NCI-H2107 treated with DMSO at 0.1 percent for 48 hours (cell line): ENCODE data around the gene FBXO5.
"Not testable (repeated sequence)": the region's sequence is repeated elsewhere in the genome, so short reads cannot be mapped to it uniquely, and the experiment has no call there.

Experiments used
- DNase-seq: peaks from one replicate; lab custom pipeline; 2025; ENCODE audit not compliant: unreplicated experiment; lab: John Stamatoyannopoulos, UW

The FBXO5 gene, protein sequence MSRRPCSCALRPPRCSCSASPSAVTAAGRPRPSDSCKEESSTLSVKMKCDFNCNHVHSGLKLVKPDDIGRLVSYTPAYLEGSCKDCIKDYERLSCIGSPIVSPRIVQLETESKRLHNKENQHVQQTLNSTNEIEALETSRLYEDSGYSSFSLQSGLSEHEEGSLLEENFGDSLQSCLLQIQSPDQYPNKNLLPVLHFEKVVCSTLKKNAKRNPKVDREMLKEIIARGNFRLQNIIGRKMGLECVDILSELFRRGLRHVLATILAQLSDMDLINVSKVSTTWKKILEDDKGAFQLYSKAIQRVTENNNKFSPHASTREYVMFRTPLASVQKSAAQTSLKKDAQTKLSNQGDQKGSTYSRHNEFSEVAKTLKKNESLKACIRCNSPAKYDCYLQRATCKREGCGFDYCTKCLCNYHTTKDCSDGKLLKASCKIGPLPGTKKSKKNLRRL

DNA sequence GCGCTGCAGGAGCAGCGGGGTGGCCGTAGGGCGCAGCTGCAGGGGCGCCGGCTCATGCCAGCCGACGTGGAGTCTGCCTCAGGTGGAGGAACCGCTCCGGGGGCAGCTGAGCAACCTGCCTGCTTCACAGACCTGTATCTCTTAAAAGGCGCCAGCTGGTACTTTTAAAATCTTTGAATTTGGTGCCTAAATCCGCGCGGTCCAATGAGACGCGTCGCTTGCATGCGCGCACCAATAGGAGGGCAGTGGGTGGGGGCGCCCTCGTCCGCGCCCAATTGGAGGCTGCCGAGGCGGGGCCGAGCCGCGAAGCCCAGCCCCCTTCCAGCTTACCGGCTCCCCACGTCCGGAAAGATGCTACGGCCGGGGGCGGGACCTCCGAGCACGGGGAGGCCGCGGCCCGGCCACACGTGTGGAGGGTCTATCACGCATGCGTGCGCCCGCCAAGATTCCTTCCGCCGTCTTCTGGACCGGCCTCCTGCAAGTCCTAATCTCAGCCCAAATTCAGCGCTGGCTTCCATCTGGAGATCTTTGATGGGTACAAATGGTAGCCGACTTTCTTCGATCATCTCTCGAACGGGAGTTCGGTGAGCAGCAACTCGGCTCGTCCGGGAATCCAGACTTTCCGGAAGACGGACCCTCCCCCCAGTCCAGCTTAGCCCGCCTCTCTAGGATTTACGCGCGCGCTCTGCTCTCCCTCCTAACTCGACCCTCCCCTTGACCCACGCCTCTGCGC, at the start of gene FBXO5:
FBXO5 (minus strand) TSS at position 138 of the 733 bp plus-strand sequence; CDS start at position 56, 82 bp downstream.
- peak; percentile 88 for DNase-seq

DNA sequence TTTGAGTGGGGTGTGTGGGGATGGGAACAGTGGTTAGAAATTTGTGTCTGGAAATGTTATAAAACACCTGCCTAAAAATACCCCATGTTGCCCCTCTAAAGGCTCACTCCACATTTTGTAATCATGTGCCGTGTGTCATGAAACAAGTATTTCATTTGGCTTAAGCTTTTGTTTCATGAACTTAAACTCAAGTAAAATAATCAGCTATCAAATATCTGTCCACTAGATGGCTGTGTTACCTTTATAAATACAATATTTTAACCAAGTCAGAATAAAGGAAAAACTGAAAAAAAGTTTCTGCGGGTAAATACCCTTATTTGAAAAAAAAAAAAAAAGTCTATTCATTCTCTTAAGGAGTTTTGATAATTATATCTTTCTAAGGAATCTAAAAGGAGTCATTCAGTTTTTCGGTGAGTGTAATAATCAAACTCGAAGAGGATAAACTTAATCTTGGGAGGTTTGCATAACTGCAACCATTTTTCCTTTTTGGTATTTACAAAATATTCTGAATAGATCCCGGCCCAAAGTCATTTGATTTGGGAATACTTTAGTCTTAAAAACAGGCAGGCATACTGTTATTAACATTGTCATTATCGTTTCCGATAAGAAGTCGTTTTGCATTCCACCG, 49.5 kb upstream of the FBXO5 start:
- peak; percentile 19 for DNase-seq

- peak; percentile 4 for DNase-seq
Measured at GRCh38 chr6:153031335-153031955, 48.6 kb upstream of the FBXO5 start.

GRCh38 chr6:153028963-153029362, 46.1 kb upstream of the FBXO5 start:
- no peak for DNase-seq

- DNase-seq = no peak
Measured at GRCh38 chr6:153028286-153028685, 45.4 kb upstream of the FBXO5 start.

DNA sequence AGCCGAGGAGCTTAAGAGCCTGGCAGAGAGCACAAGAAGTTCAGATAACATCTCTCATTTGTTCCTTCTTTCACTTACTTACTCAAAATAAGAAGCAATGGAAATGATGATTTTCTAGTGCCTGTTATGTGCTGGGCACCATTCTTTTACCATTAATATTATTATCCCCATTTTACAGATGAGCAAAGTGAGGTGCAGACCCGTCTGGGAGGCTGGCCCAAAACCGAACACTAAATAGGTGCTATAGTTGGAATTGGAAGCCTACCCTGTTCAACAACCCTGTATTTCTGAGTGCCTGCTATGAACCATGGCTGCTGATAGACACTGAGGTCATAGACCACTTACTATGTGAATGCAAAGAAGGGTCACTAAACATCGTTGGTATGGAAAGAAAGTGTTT, 44.6 kb upstream of the FBXO5 start:
- no peak for DNase-seq

DNA sequence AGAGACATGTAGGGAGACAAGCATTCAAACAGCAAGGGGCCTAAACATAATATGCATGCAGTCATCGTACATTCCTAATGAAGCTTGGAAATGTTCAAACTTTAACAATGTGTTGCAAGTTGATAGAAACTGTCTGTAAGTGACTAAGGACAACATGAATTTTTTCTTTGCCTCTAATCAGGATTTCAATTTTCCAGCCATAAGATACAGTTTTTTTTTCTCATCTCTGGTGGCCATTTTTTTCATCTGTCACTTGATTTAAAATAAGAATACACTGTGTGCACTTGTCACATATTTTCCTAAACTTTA, 41.8 kb upstream of the FBXO5 start:
- DNase-seq = no peak

GRCh38 chr6:153023977-153024708, 41.3 kb upstream of the FBXO5 start:
- peak; percentile 59 for DNase-seq

- DNase-seq = no peak
Measured at GRCh38 chr6:153018355-153018754, 35.5 kb upstream of the FBXO5 start.

- DNase-seq = no peak
Measured at GRCh38 chr6:153016846-153017245, 34.0 kb upstream of the FBXO5 start.

DNA sequence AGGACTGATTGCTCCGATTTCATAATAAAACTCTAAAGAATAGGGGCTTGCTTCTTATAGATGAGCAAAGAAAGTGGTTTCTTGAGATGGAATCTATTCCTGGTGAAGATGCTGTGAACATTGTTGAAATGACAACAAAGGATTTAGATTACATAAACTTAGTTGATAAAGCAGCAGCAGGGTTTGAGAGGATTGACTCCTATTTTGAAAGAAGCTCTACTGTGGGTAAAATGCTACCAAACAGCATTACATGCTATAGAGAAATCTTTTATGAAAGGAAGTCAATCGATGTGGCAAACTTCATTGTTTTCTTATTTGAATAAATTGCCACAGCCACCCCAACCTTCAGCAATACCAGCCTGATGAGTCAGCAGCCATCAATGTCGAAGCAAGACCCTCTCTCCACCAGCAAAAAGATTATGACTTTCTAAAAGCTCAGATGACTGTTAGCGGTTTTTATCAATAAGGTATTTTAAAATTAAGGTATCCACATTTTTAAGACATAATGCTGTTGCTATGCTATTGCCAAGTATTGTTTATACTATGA, 32.3 kb upstream of the FBXO5 start:
- DNase-seq = no peak

DNA sequence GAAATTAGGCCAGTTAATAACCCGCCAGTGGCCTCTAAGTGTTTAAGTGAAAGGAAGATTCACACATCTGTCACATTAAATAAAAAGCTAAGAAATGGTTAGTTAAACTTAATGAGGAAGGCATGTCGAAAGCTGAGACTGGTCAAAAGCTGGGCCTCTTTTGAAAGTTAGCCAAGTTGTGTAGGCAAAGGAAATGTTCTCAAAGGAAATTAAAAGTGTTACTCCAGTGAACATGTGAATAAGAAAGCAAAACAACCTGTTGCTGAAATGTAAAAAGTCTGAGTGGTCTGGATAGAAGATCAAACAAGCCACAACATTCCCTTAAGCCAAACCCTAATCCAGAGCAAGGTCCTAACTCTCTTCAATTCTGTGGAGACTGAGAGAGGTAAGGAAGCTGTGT, 30.6 kb upstream of the FBXO5 start:
- no peak for DNase-seq

- no peak for DNase-seq
Measured at GRCh38 chr6:153012856-153013255, 30.0 kb upstream of the FBXO5 start.

DNA sequence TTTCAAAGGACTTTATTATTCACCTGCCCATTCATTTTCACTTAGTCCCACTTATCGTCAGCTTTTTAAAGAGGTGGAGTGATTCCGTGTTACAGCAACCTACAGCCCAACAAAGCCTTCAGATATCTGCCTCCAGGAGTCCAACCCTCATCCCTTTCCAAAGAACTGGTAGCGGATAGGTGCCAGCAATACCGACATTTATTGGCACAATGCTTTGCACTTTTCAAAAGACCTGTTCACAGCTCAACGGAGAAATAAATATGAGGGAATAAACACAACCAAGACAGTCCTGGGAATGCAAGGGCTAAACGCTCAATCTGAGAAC, 20.5 kb upstream of the FBXO5 start:
- no peak for DNase-seq

- peak; percentile 82 for DNase-seq
Measured at GRCh38 chr6:153002613-153003365, 19.9 kb upstream of the FBXO5 start, which contains the start of gene MTRF1L. MTRF1L (minus strand) TSS chr6:153002709; CDS start chr6:153002685, 24 bp downstream.

DNA sequence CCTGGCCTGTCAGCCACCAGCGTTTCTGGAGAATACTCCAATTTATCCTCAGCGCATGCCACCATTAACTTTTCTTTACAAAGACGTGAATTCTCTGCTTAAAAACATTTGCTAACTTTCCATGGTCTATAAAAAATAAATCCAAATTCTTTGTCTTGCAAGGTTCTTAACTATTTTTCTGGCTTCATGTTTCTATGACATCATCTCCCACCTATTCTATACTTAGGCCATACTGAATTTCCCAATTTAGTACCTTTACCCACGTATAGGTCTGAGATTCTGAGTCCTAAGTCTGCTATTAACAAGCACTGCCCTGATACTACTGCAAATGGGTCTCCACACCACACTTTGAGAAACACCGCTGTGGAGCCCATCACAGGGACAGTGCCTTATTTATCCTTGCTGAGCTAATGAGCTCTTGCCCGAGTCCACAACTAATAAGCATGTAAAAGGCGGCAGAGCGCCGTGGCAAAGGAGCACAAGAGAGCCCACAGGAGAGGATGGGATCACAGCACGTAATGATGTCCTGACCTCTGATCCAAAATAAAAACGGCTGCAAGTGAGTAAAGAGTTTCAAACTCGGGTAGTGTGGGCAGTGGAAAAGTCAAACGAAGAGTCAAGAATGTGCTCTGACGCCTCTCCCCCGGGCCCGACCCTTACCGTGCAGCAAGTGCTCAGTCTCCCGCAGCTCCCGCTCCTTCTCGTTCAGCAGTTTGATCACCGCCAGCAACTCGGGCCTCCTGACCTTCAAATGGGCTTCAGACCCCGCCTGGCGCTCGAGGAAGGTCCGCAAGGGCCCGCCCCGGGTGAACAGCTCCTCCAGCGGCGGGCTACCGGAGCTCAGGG, 19.1 kb upstream of the FBXO5 start:
- DNase-seq = no peak

DNA sequence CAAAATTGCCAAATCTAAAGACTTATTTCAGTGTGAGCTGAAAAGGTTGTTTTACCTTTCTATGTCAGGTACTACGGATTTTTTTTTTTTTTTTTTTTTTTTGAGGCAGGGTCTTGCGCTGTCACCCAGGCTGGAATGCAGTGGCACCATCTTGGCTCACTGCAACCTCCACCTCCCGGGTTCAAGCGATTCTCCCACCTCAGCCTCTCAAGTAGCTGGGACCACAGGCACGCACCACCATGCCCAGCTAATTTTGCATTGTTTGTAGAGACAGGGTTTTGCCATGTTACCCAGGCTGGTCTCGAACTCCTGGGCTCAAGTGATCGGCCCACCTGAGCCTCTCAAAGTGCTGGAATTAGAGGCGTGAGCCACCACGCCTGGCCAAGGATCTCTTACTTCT, 17.9 kb upstream of the FBXO5 start:
- not testable (repeated sequence) for DNase-seq

DNA sequence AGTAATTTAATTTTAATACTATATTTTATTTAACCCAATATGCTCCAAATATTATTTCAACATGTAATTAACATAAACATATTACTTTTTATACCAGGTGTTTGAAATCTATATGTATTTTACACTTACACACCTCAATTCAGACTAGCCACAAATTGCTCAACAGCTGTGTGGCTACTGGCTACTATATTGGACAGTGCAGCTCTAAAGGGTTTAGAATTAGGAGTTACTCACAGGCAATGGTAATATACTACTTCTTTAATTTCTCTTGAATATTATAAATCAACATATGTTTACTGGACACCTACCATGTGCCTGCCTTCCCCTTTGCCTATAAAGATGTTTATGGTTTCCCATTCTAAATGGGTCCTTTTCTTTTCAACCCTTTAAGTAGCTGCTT, 17.4 kb upstream of the FBXO5 start:
- no peak for DNase-seq

GRCh38 chr6:152999538-152999937, 16.7 kb upstream of the FBXO5 start:
- DNase-seq = not testable (repeated sequence)
